ENCODE data around the gene THAP11. TPM values are rescaled to one million over a fixed set of nuclear protein-coding genes. Genes with fewer than 3 reads are reported as not detected.

THAP11 gene
- 32.9 TPM for polyA plus RNA-seq (2013, experiment 1 of 2)
- polyA plus RNA-seq (2013, experiment 2 of 2), result 34.4 TPM

DNA sequence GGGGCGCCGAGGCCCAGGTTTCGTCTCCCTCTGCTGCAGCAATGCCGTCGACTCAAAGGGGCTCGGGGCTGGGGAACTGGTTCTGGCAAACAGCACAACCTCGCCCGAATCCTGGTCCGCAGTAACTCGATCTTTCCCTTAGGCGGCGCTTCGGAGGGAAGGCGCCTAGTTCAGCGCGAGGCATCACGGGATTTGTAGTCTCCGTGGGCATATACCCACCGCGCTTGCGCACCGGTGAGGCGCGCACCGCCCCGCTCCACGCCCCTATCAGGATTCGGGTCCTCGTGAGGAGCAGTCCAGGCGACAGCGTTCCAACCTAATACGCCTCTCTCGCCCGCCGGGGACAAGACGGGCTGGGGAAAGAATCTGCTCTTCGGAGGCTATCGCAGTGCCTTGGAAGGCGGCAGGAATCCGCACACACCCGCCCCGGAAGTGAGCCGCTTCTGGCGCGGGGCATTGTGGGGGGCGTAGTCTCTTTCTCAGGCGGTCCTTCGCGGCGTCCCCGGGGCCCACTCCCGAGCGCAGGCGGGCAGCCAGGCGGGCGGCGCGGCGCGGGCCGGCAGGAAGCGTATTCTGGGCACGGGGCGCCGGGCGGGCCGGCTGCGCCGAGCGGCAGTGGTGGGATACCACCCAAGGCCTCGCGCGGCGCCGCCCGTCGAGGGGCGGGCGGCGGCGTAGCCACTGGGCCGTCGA lies at the start of gene THAP11:
Gene THAP11, plus strand, starts transcription at position 505 of the 693 bp plus-strand sequence. CDS start 235 bp downstream, outside the sequence.
- H3K9me3 ChIP-seq (ENCODE audit: insufficient read depth, low read depth, low read length), result no peaks in the 10 kb centered on the region
- peak within 1 kb of the TSS; percentile 90 for H3K9ac ChIP-seq (ENCODE audit: low read depth, low read length)
- no peaks in the 10 kb centered on the region for H3K27me3 ChIP-seq (ENCODE audit: insufficient read depth, low read length)
- WGBS, result under 1% methylated on average over 83 of the region's 83 CpGs
- peak within 1 kb of the TSS; percentile 91 for H3K27ac ChIP-seq (ENCODE audit: low read depth, low read length)
- H3K4me1 ChIP-seq (ENCODE audit: insufficient read depth, low read length), result peaks cover 34% of the 10 kb centered on the region
- H3K4me3 ChIP-seq (ENCODE audit: low read length), result peak within 1 kb of the TSS; percentile 94
- 0 out of 2 replicates have a peak, but pooled peaks cover 5% of the 10 kb centered on the region for H3K36me3 ChIP-seq (ENCODE audit: insufficient read depth, low read length)

DNA sequence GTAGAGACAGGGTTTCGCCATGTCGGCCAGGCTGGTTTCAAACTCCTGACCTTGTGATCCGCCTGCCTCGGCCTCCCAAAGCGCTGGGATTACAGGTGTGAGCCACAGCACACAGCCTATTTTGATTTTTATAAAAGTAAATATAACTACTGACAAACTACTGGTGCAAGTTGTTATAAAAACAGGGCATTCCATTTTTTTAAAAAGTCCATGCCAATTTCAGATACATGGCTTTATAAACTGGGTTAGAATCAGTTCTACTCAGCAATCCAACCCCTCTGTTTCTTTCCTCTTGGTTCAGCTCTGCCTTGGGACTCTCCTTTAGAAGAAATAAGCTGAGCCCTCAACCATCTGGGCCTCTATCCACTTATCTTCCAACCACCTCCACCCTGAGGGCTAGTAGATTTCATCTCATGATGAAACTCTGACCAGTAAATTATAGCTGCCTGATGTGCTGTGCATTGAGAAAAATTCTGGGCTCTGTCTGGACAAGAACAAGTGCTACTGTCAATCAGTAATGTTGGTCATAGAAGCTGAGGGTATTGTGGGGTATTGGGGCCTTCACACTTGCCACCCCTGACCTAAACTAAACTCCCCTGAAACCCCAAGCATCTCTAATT lies 45.9 kb upstream of the THAP11 start:
- Histone ChIP-seq H3K9me3 (ENCODE audit: insufficient read depth, low read depth, low read length) (no peaks in the 10 kb centered on the region), H3K27me3 (ENCODE audit: insufficient read depth, low read length) (no peaks in the 10 kb centered on the region), H3K4me3 (ENCODE audit: low read length) (no peak overlapping the region), H3K4me1 (ENCODE audit: insufficient read depth, low read length) (no peaks in the 10 kb centered on the region), H3K36me3 (ENCODE audit: insufficient read depth, low read length) (peaks cover 7% of the 10 kb centered on the region), H3K27ac (ENCODE audit: low read depth, low read length) (no peak overlapping the region), H3K9ac (ENCODE audit: low read depth, low read length) (no peak overlapping the region)
- 89% methylated on average over 5 of the region's 5 CpGs for WGBS

- Histone ChIP-seq H3K9me3 (ENCODE audit: insufficient read depth, low read depth, low read length) (no peaks in the 10 kb centered on the region), H3K27me3 (ENCODE audit: insufficient read depth, low read length) (no peaks in the 10 kb centered on the region), H3K36me3 (ENCODE audit: insufficient read depth, low read length) (peaks cover 26% of the 10 kb centered on the region), H3K9ac (ENCODE audit: low read depth, low read length) (no peak overlapping the region), H3K4me1 (ENCODE audit: insufficient read depth, low read length) (peaks cover 4% of the 10 kb centered on the region; the same call in 1 of the 2 replicates), H3K4me3 (ENCODE audit: low read length) (no peak overlapping the region), H3K27ac (ENCODE audit: low read depth, low read length) (no peak overlapping the region)
- WGBS, result 85% methylated on average over 7 of the region's 7 CpGs
Observed at GRCh38 chr16:67800338-67800926, 41.7 kb upstream of the THAP11 start.

DNA sequence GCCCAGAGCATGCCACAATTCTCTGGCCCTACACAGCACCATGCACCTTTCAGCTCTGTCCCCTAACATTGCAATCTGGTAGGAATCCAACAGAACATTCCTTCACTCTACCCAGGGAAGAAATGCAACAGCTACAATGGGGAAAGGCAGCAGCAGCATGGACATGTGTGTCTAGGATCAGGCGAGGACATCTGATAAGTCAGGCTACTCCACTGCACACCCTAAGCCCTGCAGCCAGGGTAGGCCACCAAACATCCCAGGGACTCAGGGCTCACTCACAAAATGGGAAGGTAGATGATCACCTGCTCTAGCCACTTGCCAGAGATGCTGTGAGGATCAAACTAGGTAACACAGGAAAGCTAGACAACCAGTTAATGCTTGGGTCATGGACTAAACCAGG lies 40.9 kb upstream of the THAP11 start:
- 97% methylated on average over 1 of the region's 1 CpG for WGBS
- no peaks in the 10 kb centered on the region for H3K9me3 ChIP-seq (ENCODE audit: insufficient read depth, low read depth, low read length)
- H3K27ac ChIP-seq (ENCODE audit: low read depth, low read length), result no peak overlapping the region
- peaks cover 26% of the 10 kb centered on the region for H3K36me3 ChIP-seq (ENCODE audit: insufficient read depth, low read length)
- H3K4me3 ChIP-seq (ENCODE audit: low read length), result no peak overlapping the region
- no peaks in the 10 kb centered on the region for H3K27me3 ChIP-seq (ENCODE audit: insufficient read depth, low read length)
- peaks cover 6% of the 10 kb centered on the region; the same call in 1 of the 2 replicates for H3K4me1 ChIP-seq (ENCODE audit: insufficient read depth, low read length)
- no peak overlapping the region for H3K9ac ChIP-seq (ENCODE audit: low read depth, low read length)

DNA sequence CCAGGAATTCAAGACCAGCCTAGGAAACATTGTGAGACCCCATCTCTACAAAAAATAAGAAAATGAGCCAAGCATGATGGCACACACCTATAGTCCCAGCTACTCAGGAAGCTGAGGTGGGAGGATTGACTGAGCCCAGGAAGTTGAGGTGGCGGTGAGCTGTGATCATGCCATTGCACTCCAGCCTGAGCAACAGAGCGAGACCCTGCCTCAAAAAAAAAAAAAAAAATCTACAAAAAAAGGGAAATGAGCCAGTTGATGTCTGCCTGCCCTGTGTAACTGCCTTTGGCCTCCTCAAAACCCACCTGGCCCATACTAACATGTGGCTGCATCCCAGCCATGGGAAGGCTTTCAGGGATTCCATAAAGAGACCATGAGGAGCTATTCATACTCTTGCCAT lies 40.2 kb upstream of the THAP11 start:
- Histone ChIP-seq H3K9ac (ENCODE audit: low read depth, low read length) (no peak overlapping the region), H3K4me3 (ENCODE audit: low read length) (no peak overlapping the region), H3K4me1 (ENCODE audit: insufficient read depth, low read length) (peaks cover 6% of the 10 kb centered on the region; the same call in 1 of the 2 replicates), H3K36me3 (ENCODE audit: insufficient read depth, low read length) (peaks cover 26% of the 10 kb centered on the region), H3K27ac (ENCODE audit: low read depth, low read length) (no peak overlapping the region), H3K9me3 (ENCODE audit: insufficient read depth, low read depth, low read length) (no peaks in the 10 kb centered on the region), H3K27me3 (ENCODE audit: insufficient read depth, low read length) (no peaks in the 10 kb centered on the region)
- WGBS, result 100% methylated on average over 2 of the region's 2 CpGs

- Histone ChIP-seq H3K4me1 (ENCODE audit: insufficient read depth, low read length) (peaks cover 9% of the 10 kb centered on the region; the same call in 1 of the 2 replicates), H3K9me3 (ENCODE audit: insufficient read depth, low read depth, low read length) (no peaks in the 10 kb centered on the region), H3K9ac (ENCODE audit: low read depth, low read length) (no peak overlapping the region), H3K27me3 (ENCODE audit: insufficient read depth, low read length) (no peaks in the 10 kb centered on the region), H3K27ac (ENCODE audit: low read depth, low read length) (no peak overlapping the region), H3K36me3 (ENCODE audit: insufficient read depth, low read length) (peaks cover 26% of the 10 kb centered on the region), H3K4me3 (ENCODE audit: low read length) (no peak overlapping the region)
- 96% methylated on average over 2 of the region's 3 CpGs for WGBS
Observed at GRCh38 chr16:67803894-67804293, 38.2 kb upstream of the THAP11 start.

GRCh38 chr16:67804853-67805542 lies 37.1 kb upstream of the THAP11 start:
- no peaks in the 10 kb centered on the region for H3K9me3 ChIP-seq (ENCODE audit: insufficient read depth, low read depth, low read length)
- no peaks in the 10 kb centered on the region for H3K27me3 ChIP-seq (ENCODE audit: insufficient read depth, low read length)
- H3K4me3 ChIP-seq (ENCODE audit: low read length), result peak overlapping the region; percentile 97
- H3K9ac ChIP-seq (ENCODE audit: low read depth, low read length), result no peak overlapping the region
- WGBS, result 96% methylated on average over 4 of the region's 4 CpGs
- H3K36me3 ChIP-seq (ENCODE audit: insufficient read depth, low read length), result peaks cover 26% of the 10 kb centered on the region
- peaks cover 9% of the 10 kb centered on the region; the same call in 1 of the 2 replicates for H3K4me1 ChIP-seq (ENCODE audit: insufficient read depth, low read length)
- no peak overlapping the region for H3K27ac ChIP-seq (ENCODE audit: low read depth, low read length)

DNA sequence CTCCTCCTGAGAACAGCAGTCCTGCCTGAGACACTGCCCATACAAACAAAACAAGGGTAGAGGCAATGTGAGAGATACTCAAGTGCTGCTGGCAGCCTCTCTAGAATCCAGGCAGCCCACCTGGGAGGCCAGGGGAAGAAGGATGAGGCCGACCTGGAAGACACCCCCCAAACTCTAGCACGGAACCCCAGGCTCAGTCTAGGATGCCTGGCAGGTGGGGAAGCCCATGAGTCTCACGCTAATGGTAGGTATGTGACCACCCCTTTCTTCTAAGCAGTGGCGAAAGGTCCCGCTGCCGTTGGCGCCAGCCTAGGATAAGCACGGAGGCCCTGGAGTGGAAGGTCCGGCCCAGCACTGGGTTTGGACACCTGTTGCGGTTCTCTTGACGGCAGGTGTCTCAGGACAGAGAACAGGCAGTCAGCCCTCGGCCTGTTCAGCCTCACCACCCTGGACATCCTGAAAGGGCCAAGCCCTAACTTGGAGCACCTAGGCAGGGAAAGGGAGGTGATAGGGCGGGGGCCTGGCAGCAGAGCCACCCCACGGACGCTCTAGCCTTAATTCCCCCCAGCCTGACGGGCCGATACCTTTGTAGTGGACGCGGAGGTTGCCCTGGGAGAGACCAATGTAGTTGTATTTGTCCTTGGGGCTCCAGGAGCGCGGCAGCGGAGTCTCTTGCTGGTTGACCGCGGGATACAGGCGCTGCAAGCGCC lies 36.2 kb upstream of the THAP11 start:
- Histone ChIP-seq H3K9me3 (ENCODE audit: insufficient read depth, low read depth, low read length) (no peaks in the 10 kb centered on the region), H3K36me3 (ENCODE audit: insufficient read depth, low read length) (peaks cover 22% of the 10 kb centered on the region), H3K9ac (ENCODE audit: low read depth, low read length) (peak overlapping the region; percentile 88), H3K27me3 (ENCODE audit: insufficient read depth, low read length) (no peaks in the 10 kb centered on the region), H3K27ac (ENCODE audit: low read depth, low read length) (peak overlapping the region; percentile 61), H3K4me3 (ENCODE audit: low read length) (peak overlapping the region; percentile 97), H3K4me1 (ENCODE audit: insufficient read depth, low read length) (peaks cover 9% of the 10 kb centered on the region; the same call in 1 of the 2 replicates)
- WGBS, result 2% methylated on average over 26 of the region's 26 CpGs

DNA sequence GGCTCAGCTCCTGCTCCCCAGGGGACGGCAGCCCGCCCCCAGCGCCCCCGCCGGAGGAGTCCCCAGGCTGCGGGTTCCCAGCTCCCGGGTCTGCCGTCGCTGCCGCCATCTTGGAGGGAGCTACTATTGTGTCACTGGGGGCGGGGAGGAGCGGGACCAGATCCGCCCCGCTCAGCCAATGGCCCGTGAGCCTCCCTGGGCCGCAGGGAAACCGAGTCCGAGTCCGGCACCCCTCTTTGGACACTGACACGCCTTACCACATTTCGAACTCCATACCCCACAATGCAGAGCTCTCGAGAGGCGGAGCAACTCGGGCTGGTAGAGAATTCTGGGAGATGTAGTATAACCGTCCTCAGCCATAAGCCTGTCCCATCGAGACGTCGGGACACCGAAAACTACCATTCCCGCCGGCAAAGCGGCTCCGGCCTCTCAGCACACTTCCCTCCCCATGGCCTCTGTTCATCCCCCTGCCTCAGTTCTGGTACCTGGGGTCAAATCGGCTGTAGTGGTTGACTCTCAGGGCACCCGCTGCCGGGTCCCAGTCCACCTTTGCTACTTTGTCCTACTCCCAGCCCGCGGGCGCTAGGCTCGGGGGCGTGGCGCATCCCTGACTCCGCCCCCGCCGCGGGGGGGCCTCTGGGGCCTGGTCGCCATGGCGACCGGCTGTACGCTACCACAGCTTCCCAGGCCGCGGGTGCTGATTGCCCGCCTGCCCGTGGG lies 35.5 kb upstream of the THAP11 start, which contains the start of the genes RANBP10 and TSNAXIP1:
Gene RANBP10, minus strand, starts transcription at position 133 of the 720 bp plus-strand sequence. Its CDS starts 24 bp downstream, at position 109.
Gene TSNAXIP1, plus strand, starts transcription at position 462 of the 720 bp plus-strand sequence. CDS start 261 bp downstream, outside the sequence.
- WGBS, result under 1% methylated on average over 54 of the region's 54 CpGs
- Histone ChIP-seq H3K9ac (ENCODE audit: low read depth, low read length) (peak within 1 kb of the TSS; percentile 88), H3K36me3 (ENCODE audit: insufficient read depth, low read length) (peaks cover 18% of the 10 kb centered on the region), H3K4me1 (ENCODE audit: insufficient read depth, low read length) (peaks cover 9% of the 10 kb centered on the region; the same call in 1 of the 2 replicates), H3K27ac (ENCODE audit: low read depth, low read length) (peak within 1 kb of the TSS; percentile 61), H3K9me3 (ENCODE audit: insufficient read depth, low read depth, low read length) (no peaks in the 10 kb centered on the region), H3K4me3 (ENCODE audit: low read length) (peak within 1 kb of the TSS; percentile 97), H3K27me3 (ENCODE audit: insufficient read depth, low read length) (no peaks in the 10 kb centered on the region)

All from HUES64 (cell line).